Testis (tissue), 3 donors: ENCODE measurements around the gene TLE6. TPM values are rescaled to one million over a fixed set of nuclear protein-coding genes. Genes with fewer than 3 reads are reported as not detected.

Source experiments
- DNase-seq: peaks from one replicate; pipeline ENCODE4 v3.0.0-alpha.2; 2019
- H3K27ac ChIP-seq, 2 donors: fragments of 200-600 bp; sonication (generic); one replicate each; pipeline ENCODE4 v1.5.1; 2019
- H3K27me3 ChIP-seq: fragments of 200-600 bp; sonication (generic); one replicate; pipeline ENCODE4 v1.5.1; 2019
- H3K36me3 ChIP-seq: fragments of 200-600 bp; sonication (generic); one replicate; pipeline ENCODE4 v1.5.1; 2017; ENCODE audit warnings: low read depth; ENCODE audit errors: missing control alignments
- H3K4me1 ChIP-seq: fragments of 200-600 bp; sonication (generic); one replicate; pipeline ENCODE4 v1.5.1; 2019
- H3K4me3 ChIP-seq, 2 donors: fragments of 200-600 bp; sonication (generic); one replicate each; pipeline ENCODE4 v1.5.1; 2017 to 2019
- H3K9me3 ChIP-seq: fragments of 200-600 bp; sonication (generic); one replicate; pipeline ENCODE4 v1.5.1; 2017
- CTCF ChIP-seq, 3 experiments: fragments of 450-650 bp in 2 of 3; fragments of 200-600 bp in 1 of 3; sonication (generic) in 1 of 3; IDR thresholded peaks; one replicate each; pipeline ENCODE4 v1.5.1; 2016 to 2019; ENCODE audit warnings: antibody characterized with exemption in 3 of 3, mild to moderate bottlenecking in 2 of 3, moderate library complexity in 1 of 3
- POLR2A ChIP-seq: fragments of 450-650 bp; IDR thresholded peaks from one replicate; pipeline ENCODE4 v1.6.1; 2017; ENCODE audit warnings: antibody characterized with exemption, mild to moderate bottlenecking, moderate library complexity
- WGBS, 2 donors: methylation state at CpG; one replicate each; pipeline ENCODE4 v1.1.5; 2018; 5-methylcytosine and 5-hydroxymethylcytosine counted together
- intact Hi-C: fragments of 100-400 bp; cut with DNase I; formaldehyde crosslinking; loops from one replicate; pipeline ENCODE4 v1.15.1; 2023; ENCODE audit warnings: low total_unique reads
- polyA plus RNA-seq: library from polyadenylated mRNA; stranded (reverse); fragments of 350-450 nt; fragmentation: Illumina TruSeq; extraction: RNeasy Lipid Tissue Mini Kit (QIAGEN cat#74804); gene quantifications from one replicate; pipeline ENCODE4 v1.2.3, GENCODE V29; 2014; ENCODE audit warnings: low read depth, low replicate concordance; ENCODE audit not compliant: insufficient read depth
- total RNA-seq, 2 donors: library from RNA; depleted of rRNA; stranded (reverse); fragments of >200 nt; gene quantifications; one replicate each; pipeline ENCODE4 v1.2.3, GENCODE V29; 2016

TLE6 gene
- total and polyA plus RNA-seq, 3 donors from 2014 or later = 8.1 to 12.5 (median 9.1) TPM

DNA sequence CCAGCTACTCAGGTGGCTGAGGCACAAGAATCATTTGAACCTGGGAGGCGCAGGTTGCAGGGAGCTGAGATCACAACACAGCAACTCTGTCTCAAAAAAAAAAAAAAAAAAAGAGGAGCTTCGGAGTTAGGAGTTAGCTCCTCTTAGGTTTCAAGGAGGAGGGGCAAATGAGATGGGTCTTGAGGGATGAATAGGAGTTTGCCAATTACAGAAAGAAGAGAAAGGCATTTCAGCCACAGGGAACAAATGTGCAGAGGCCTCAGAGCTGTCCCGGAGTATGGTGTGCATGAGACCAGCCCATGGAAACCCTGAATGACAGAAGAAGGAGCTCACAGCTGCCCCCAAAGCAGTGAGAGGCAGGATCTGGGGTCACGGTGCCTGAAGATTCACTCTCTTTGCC is 27.2 kb downstream of the TLE6 start:
- intact Hi-C loops = no loop called here
- Histone ChIP-seq H3K4me3 (no peak overlapping the region), H3K36me3 (no peaks in the 10 kb centered on the region), H3K4me1 (peaks cover 5% of the 10 kb centered on the region), H3K27me3 (no peaks in the 10 kb centered on the region), H3K27ac (no peak overlapping the region), H3K9me3 (no peaks in the 10 kb centered on the region)
- no peak for TF ChIP-seq POLR2A
- TF ChIP-seq CTCF (IDR thresholded peaks at IDR 0.05) = no peak
- no peak for DNase-seq
- WGBS, 2 donors = 96 to 99% methylated on average over 4 of the region's 4 CpGs

DNA sequence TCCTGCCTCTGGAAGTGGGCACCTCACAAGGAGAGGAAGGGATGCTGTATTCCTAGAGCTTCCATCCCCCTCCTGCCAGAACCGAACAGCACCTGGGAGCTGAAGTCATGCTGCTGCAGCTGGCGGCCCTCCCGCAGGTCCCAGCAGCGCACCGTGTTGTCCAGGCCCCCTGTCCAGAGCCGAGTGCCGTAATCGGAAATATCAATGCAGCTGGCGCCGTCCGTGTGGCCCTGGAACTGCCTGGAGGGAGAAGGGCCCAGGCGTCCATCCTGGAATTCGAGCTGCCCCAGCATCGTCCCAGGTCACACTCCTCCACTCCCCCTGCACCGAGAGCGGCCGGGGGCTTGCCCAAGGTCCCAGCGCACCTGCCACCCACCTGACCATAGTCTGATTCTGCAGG is 28.0 kb downstream of the TLE6 start:
- H3K36me3 ChIP-seq = no peaks in the 10 kb centered on the region
- H3K4me1 ChIP-seq = peaks cover 5% of the 10 kb centered on the region
- H3K27me3 ChIP-seq = no peaks in the 10 kb centered on the region
- no peak for TF ChIP-seq CTCF (IDR thresholded peaks at IDR 0.05)
- TF ChIP-seq POLR2A = no peak
- no peak for DNase-seq
- H3K4me3 ChIP-seq = no peak overlapping the region
- 55 to 60% methylated on average over 4 to 18 of the region's 18 CpGs for WGBS, 2 donors
- no peaks in the 10 kb centered on the region for H3K9me3 ChIP-seq
- intact Hi-C loops = no loop called here
- H3K27ac ChIP-seq = no peak overlapping the region

- TF ChIP-seq POLR2A = no peak
- no peak for TF ChIP-seq CTCF (IDR thresholded peaks at IDR 0.05)
- Histone ChIP-seq H3K27me3 (no peaks in the 10 kb centered on the region), H3K36me3 (no peaks in the 10 kb centered on the region), H3K4me3 (peak overlapping the region in 1 of 2 donors; percentile 26), H3K4me1 (peaks cover 5% of the 10 kb centered on the region), H3K27ac (no peak overlapping the region), H3K9me3 (no peaks in the 10 kb centered on the region)
- DNase-seq = peak; percentile 75
- 58 to 62% methylated on average over 10 to 37 of the region's 37 CpGs for WGBS, 2 donors
- intact Hi-C loops = no loop called here
These were observed 28.9 kb downstream of the TLE6 start for GRCh38 chr19:3006075-3006767.

DNA sequence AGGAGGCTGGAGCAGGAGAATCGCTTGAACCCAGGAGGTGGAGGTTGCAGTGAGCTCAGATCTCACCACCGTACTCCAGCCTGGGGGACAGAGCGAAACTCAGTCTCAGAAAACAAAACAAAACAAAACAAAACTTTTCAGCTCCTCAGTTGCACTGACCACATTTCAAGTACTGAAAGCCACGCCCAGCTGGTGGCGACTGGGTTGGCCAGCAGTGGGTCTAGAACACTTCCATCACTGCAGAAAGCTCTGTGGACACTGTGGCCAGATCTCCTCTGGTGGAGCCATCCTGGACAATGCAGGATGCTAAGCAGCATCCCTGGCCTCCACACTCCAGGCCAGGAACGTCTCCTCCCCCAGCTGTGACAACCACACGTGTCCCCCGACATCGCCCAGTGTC is 30.6 kb downstream of the TLE6 start:
- Histone ChIP-seq H3K27ac (no peak overlapping the region), H3K9me3 (no peaks in the 10 kb centered on the region), H3K4me3 (no peak overlapping the region), H3K4me1 (peaks cover 2% of the 10 kb centered on the region), H3K36me3 (no peaks in the 10 kb centered on the region), H3K27me3 (no peaks in the 10 kb centered on the region)
- WGBS, 2 donors = 86 to 87% methylated on average over 8 to 9 of the region's 9 CpGs
- intact Hi-C loops = no loop called here
- no peak for DNase-seq
- TF ChIP-seq POLR2A (no peak), CTCF (IDR thresholded peaks at IDR 0.05) (no peak)

DNA sequence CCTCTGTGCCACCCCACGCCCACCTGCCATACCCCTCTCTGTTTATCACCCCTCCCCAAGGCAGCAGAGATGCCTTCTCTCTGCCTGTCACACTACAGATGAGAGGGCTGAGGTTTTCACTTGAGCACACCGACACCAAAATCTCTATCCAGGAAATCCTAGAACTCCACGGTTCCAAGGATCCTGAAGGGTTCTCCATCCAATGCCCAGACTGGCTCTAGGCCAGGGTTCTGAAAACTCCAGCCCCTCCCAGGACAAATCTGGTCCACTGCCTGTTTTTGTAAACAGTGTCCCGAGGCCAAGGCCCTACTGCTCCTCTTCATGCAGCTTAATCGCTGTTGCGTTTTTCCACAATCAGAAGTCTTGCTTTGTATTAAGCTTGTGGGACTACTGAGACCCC is 31.6 kb downstream of the TLE6 start:
- no peaks in the 10 kb centered on the region for H3K27me3 ChIP-seq
- TF ChIP-seq CTCF (IDR thresholded peaks at IDR 0.05) (no peak), POLR2A (no peak)
- no peaks in the 10 kb centered on the region for H3K36me3 ChIP-seq
- H3K9me3 ChIP-seq = no peaks in the 10 kb centered on the region
- H3K27ac ChIP-seq = no peak overlapping the region
- DNase-seq = no peak
- intact Hi-C loops = no loop called here
- H3K4me3 ChIP-seq = no peak overlapping the region
- WGBS, 2 donors = 72 to 78% methylated on average over 6 of the region's 6 CpGs
- peaks cover 2% of the 10 kb centered on the region for H3K4me1 ChIP-seq
